Measurements from ENCODE around the gene COL8A1.

DNA sequence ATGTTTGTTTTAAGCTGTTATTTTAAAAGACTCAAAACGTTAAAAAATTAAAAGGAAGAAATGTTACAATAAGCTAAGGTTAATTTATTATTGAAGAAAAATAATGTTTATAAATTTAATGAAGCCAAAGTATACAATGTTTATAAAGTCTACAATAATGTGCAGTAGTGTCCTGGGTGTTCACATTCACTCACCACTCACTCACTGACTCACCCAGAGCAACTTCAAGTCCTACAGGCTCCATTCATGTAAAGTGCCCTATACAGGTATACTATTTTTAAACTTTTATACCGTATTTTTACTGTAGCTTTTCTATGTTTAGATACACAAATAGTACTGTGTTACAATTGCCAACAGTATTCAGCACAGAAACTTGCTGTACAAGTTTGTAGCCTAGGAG is 55.2 kb downstream of the COL8A1 start:
- TF ChIP-seq POLR2A (IDR thresholded peaks at IDR 0.05; ENCODE audit: low read depth, low read length) (no peak), POLR2AphosphoS5 (IDR thresholded peaks at IDR 0.05; ENCODE audit: low read depth, low read length) (no peak), SPI1 (IDR thresholded peaks at IDR 0.05; ENCODE audit: low read depth, low read length) (no peak), TAF1 (IDR thresholded peaks at IDR 0.05; ENCODE audit: low read depth, low read length) (no peak), POU2F2 (IDR thresholded peaks at IDR 0.05; ENCODE audit: low read depth, low read length) (no peak)
